Ammon's horn (tissue), 1 donor: Measurements from ENCODE around the gene CNNM2.
A peak's percentile ranks its signal among the peaks of the same experiment; 100 is the strongest.

Source experiments
- DNase-seq: peaks from one replicate; pipeline ENCODE4 v3.0.0-alpha.2; 2016; ENCODE audit warnings: low spot score

Gene CNNM2

DNA sequence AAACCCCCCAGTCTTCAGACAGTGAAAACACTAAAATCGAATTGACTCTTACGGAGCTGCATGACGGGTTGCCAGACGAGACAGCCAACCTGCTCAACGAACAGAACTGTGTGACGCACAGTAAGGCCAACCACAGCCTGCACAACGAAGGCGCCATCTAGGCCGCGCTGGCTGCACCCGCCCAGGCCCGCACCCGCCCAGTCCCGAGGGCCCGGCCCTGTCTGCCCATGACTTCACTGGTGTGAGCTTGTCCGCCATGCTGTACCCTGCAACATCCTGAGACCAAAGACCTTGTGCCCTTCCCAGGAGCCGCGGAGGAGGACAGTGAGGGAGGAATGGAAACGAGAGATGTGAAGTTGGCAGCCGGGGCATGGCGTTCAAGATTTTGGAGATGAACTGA is 158.9 kb downstream of the CNNM2 start:
- no peak for DNase-seq

DNA sequence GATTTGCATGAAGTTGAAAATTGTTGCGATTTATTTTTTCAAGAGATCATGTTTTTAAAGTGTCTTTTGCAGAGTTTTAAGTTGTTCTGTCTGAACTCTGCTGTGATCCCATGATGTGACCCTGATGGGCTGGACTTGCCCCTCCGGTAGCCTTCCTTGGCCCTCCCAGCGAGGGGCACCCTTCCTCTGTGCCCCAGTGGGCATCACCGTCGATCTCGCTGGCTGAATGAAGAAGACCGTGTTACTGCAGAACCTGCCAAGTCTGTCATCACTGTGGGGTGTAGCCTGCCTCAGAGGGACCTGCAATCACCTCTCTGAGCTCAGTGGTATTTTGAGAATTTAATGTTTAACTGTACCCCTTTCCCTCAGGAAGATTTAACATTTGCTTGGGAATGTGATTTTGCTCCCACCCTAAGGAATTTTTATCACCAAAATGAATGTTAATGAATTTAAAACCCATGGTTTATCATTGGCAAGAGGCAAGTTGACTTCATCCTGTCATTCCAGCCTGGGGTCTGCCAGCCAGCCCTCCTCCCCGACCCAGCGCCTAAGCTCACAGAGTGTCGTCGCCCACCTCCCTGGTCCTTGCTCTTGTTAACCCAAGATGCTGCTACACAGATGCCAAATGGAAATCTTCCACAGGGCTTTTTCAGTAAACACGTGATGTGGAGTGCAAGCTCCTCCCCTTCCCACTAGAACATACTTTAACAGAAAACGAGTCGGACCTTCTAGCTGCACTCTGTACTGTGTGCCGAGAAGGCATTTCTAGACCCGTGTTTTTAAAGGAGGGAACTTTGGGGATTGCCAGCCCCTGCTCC is 159.6 kb downstream of the CNNM2 start:
- DNase-seq: no peak

DNA sequence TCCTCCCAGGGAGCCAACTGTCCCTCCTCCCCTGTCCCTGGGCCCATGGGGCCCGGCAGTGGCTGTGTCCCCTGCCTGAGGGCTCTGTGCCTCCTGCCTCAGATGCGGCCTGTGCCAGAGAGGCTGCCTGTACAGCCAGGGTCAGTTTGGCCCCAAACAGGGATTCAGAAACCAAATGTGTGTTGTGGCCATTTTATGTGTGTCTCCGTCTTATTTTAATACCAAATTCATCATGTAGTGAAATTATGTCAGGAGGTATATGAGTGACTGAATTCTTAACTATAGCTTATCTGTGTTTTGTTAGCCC is 160.2 kb downstream of the CNNM2 start:
- DNase-seq: no peak

DNA sequence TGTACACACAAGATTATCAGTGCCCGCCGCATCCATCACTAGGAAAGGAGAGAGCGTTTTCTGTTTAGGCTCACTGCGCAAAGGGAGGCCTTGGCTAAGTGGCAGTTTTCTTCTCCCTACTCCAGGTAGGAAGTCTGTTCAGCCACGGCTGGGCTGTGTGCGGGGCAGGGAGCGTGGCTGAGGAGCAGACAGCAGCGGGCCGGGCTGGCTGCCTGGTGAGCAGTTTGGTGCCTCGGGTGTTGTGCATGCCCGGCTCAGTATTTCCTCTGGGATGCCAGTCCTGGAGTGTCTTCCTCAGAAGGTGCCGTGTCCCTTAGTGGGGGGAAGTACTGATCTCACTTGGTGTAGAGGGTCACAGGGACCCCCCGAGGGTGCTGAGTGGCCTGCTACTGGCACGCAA is 160.6 kb downstream of the CNNM2 start:
- DNase-seq: no peak

- no peak for DNase-seq
These were observed 161.0 kb downstream of the CNNM2 start for GRCh38 chr10:103079100-103079499.

DNA sequence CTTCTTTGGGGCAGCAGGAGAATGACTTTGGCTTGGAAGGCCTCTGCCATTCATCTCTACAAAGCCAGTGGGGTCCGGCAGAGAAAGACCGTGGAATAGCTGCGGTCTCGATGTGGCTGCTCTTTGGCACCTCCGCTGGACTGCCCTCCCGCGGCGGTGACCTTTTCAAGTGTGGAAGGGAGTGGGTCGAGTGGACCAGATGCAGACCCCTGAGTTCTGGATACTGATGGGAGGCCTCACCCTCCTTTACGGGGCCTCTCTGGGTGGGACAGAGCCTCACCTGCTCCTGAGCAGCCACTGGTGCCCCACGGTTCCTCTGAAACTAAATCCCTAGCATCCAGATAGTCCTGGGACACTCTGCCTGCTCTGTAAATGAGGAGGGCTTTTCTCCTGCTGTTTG is 161.9 kb downstream of the CNNM2 start:
- DNase-seq: no peak

- DNase-seq: no peak
These were observed 162.9 kb downstream of the CNNM2 start for GRCh38 chr10:103080891-103081581.

GRCh38 chr10:103082683-103083082 is 164.6 kb downstream of the CNNM2 start:
- no peak for DNase-seq

DNA sequence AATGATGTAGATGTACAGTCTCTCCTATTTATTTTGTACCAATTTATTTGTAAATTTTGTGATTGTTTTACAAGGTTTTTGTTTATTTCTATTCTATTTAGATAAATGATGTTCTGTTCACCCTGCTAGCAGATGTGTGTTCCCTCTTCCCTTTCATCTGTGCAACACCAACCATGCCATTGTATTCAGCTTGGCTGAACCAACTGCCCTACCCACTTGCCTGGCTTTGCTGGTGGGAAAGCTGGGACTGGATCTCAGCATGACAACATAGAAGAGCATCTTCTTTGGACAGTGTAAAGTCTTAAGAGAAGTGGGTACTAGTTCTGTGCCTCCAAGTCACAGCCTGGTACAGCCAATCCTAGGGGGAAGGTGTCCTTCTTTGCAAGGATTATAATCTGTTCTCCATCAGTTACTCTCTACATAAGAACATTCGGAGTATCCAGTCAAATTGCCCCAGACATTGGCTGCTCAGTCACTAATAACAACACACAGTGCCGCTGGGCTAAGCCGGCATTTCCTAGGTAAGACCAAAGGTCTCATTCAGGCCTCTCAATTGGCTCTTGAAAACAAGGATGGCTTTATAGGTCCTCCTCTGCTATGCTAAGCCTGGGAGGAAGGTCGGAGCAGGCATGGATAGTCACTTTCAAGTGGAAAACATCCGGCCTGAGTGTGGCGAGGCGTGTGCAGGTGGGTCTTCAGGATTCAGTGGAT is 165.3 kb downstream of the CNNM2 start:
- peak; percentile 71 for DNase-seq

DNA sequence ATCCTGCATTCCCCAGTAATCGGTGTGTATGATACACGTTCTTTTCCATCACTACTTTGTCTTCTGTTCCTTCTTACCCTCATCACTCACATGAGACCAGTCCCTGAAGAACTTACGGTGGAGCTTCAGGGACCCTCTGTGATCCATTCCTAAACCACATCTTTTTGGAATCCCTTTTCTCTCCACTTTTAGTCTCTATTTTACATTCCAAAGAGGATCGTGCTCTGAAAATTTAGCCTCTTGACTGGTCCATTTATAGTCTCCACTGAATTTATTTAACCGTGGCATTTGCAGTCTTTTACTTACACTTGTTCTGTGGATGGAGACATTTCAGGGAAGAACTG is 165.9 kb downstream of the CNNM2 start:
- no peak for DNase-seq

- no peak for DNase-seq
These were observed 168.2 kb downstream of the CNNM2 start for GRCh38 chr10:103086261-103086660.

DNA sequence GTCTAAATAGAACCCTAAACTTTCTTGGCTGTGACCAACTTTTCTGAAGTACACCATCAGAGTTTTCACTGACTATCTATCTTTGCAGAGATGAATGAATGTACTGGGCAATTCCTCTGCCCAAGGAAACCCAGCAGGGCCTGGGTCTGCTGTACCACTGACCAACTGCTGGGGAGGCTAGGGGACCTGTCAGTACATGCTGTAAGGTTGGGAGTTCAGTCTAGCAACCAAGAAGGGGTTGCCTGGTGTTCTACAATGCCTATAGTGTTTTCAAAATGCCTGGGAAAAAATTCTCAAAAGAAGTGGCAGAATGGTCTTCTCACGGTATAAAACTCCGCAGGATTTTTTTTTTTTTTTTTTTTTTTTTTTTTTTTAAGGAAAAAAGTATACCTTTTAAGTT is 168.7 kb downstream of the CNNM2 start:
- no peak for DNase-seq

- no peak for DNase-seq
These were observed 171.4 kb downstream of the CNNM2 start for GRCh38 chr10:103089493-103089892.

- no peak for DNase-seq
These were observed 172.8 kb downstream of the CNNM2 start for GRCh38 chr10:103090911-103091310.

GRCh38 chr10:103095005-103095404 is 176.9 kb downstream of the CNNM2 start:
- DNase-seq: no peak

DNA sequence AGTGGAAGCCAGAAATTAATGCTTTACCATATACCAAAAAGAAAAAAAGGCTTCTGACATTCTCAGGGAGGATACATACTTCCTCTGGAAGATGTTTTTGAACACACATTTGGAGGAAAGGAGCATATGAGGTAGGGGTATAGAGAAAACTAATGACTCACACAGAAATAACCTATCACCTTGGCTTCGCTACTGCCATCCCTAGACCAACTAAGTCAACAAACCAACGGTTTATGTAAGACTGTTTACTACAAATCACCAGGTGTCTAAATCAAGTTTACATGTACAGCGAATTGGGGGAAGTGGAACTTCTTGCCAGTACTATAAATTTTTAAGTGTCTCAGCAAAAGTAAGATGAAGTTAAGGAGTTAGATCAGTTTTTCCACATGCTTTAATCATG is 178.0 kb downstream of the CNNM2 start:
- DNase-seq: no peak

DNA sequence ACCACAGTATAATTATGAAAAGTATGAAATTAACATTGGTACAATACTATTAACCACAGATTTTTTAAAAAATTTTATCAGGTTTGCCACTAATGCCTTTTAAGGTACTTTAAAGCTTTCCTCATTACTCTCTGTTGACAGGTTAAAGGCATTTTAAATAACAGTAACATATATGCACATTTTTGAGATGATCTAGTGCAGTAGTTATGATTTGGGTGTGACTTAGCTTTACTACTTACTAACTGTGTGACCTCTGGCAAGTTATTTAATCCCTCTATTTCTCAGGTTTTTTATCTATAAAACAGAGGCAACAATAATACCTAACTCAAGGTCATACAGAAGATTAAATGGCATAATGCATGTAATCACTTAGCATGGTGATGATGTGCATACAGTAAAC is 180.1 kb downstream of the CNNM2 start:
- no peak for DNase-seq

GRCh38 chr10:103100620-103101019 is 182.5 kb downstream of the CNNM2 start:
- DNase-seq: no peak

GRCh38 chr10:103102195-103102594 is 184.1 kb downstream of the CNNM2 start:
- no peak for DNase-seq

DNA sequence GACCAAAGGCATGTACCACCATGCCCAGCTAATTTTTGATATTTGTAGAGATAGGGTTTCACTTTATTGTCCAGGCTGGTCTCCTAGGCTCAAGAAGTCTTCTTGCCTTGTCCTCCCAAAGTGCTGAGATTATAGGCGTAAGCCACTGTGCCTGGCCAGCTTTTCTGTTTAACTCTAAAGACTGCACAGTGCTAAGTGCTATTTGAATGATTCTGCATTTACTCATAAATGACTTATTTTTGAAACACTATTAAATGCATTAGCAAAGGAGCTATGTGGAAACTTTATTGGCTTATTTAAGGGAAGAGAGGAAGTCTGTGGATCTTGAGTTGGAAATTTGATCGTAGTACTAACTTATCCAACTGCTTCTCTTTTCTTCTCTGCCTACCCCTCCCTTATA is 185.9 kb downstream of the CNNM2 start:
- DNase-seq: no peak

GRCh38 chr10:103104721-103105120 is 186.6 kb downstream of the CNNM2 start:
- DNase-seq: no peak

DNA sequence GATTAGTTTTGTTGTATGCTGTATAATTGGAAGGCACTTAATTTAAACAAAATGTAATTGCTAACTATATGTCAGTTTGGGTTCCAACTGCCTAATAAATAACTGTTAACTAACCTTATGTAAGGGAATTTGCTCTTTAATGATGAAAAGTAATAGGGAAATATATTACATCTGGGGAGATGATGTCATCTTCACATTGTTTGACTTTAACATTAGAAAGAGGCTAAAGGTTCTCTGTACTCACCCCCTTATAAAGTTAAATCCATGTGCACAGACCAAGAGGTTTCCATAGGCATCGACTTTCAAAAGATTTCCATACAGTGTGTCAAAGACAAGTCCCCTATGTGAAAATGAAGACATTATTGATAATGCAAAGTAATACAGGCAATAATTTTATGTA is 187.4 kb downstream of the CNNM2 start:
- no peak for DNase-seq

- DNase-seq: no peak
These were observed 188.4 kb downstream of the CNNM2 start for GRCh38 chr10:103106539-103106938.
